SK-N-SH treated with all-trans-retinoic acid at 6 μM for 48 hours (cell line): Measurements from ENCODE around the gene NADSYN1.

ENCODE experiments used
- ATAC-seq: fragments of 200-7000 bp; cut with Tn5 transposase; 3 replicates; pipeline ENCODE4 v1.9.1; 2020; ENCODE audit warnings: mild to moderate bottlenecking, moderate library complexity
- ARNTL ChIP-seq: fragments of 450-650 bp; formaldehyde crosslinking; IDR thresholded peaks from 2 replicates; pipeline ENCODE4 v1.5.0; 2020; ENCODE audit warnings: low read depth, mild to moderate bottlenecking, moderate library complexity, borderline replicate concordance
- BACH2 ChIP-seq: fragments of 250-450 bp; sonication (Bioruptor Pico); IDR thresholded peaks from 2 replicates; pipeline ENCODE4 v1.9.0; 2021; ENCODE audit warnings: mild to moderate bottlenecking, borderline replicate concordance
- CSDC2 ChIP-seq: fragments of 250-450 bp; sonication (Bioruptor Pico); IDR thresholded peaks from 2 replicates; pipeline ENCODE4 v1.5.0; 2020; ENCODE audit warnings: mild to moderate bottlenecking, moderate library complexity
- ISL1 ChIP-seq: fragments of 250-450 bp; sonication (Bioruptor Pico); IDR thresholded peaks from 2 replicates; pipeline ENCODE4 v2.1.2; 2022; ENCODE audit warnings: mild to moderate bottlenecking, moderate library complexity
- OSR1 ChIP-seq: fragments of 250-450 bp; sonication (Bioruptor Pico); IDR thresholded peaks from 2 replicates; pipeline ENCODE4 v1.8.0; 2022; ENCODE audit warnings: moderate library complexity, mild to moderate bottlenecking, inconsistent platforms
- PATZ1 ChIP-seq: fragments of 250-450 bp; sonication (Bioruptor Pico); IDR thresholded peaks from 2 replicates; pipeline ENCODE4 v1.8.0; 2020; ENCODE audit warnings: mild to moderate bottlenecking, moderate library complexity, borderline replicate concordance
- PPARA ChIP-seq: fragments of 250-450 bp; sonication (Bioruptor Pico); IDR thresholded peaks from 2 replicates; pipeline ENCODE4 v1.5.0; 2020; ENCODE audit warnings: mild to moderate bottlenecking, borderline replicate concordance
- RARB ChIP-seq: fragments of 250-450 bp; sonication (Bioruptor Pico); IDR thresholded peaks from 2 replicates; pipeline ENCODE4 v1.8.0; 2021; ENCODE audit warnings: mild to moderate bottlenecking, moderate library complexity
- SNAI2 ChIP-seq: fragments of 250-450 bp; sonication (Bioruptor Pico); IDR thresholded peaks from 2 replicates; pipeline ENCODE4 v1.5.0; 2020; ENCODE audit warnings: mild to moderate bottlenecking, moderate library complexity
- TCF4 ChIP-seq: fragments of 250-450 bp; sonication (Bioruptor Pico); IDR thresholded peaks from 2 replicates; pipeline ENCODE4 v1.8.0; 2021; ENCODE audit warnings: mild to moderate bottlenecking, moderate library complexity, borderline replicate concordance
- TSHZ2 ChIP-seq: fragments of 250-450 bp; sonication (Bioruptor Pico); IDR thresholded peaks from 2 replicates; pipeline ENCODE4 v1.5.0; 2020; ENCODE audit warnings: mild to moderate bottlenecking, moderate library complexity
- ZC3H10 ChIP-seq: fragments of 250-450 bp; sonication (Bioruptor Pico); IDR thresholded peaks from 2 replicates; pipeline ENCODE4 v1.5.1; 2021; ENCODE audit warnings: mild to moderate bottlenecking, moderate library complexity
- ZFP3 ChIP-seq: fragments of 250-450 bp; sonication (Bioruptor Pico); IDR thresholded peaks from 2 replicates; pipeline ENCODE4 v1.5.0; 2020; ENCODE audit warnings: mild to moderate bottlenecking, moderate library complexity
- ZNF70 ChIP-seq: fragments of 450-650 bp; formaldehyde crosslinking; IDR thresholded peaks from 2 replicates; pipeline ENCODE4 v1.5.0; 2020; ENCODE audit warnings: mild to moderate bottlenecking, moderate library complexity
- ZNF8 ChIP-seq: fragments of 450-650 bp; formaldehyde crosslinking; IDR thresholded peaks from 2 replicates; pipeline ENCODE4 v1.5.0; 2020; ENCODE audit warnings: mild to moderate bottlenecking, moderate library complexity
- TF ChIP-seq, protein P1 (sequence below): fragments of 250-450 bp; sonication (Bioruptor Pico); IDR thresholded peaks from 2 replicates; pipeline ENCODE4 v1.5.1; 2021; ENCODE audit warnings: mild to moderate bottlenecking, moderate library complexity
- TF ChIP-seq, protein P2 (sequence below): fragments of 250-450 bp; sonication (Bioruptor Pico); IDR thresholded peaks from 2 replicates; pipeline ENCODE4 v1.5.1; 2020; ENCODE audit warnings: low read depth, mild to moderate bottlenecking, moderate library complexity

NADSYN1 gene

DNA sequence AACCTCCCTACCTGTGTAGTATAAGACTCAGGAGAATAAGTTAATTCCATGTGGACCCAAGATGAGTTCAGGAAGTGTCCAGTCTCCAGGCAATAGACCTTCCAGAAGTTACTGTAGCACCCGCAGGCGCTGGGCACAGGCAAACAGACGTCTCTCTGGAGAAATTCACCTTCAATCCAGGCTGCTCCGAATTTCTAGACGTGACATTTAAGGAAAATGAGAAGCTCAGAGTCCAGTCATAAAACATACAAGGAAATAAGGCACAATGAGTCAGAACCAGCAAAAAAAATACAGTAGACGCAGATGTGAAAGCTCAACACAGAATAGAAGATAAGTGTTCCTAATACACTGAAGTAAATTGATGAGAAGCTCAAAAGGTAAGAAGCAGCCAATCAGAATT, 14.2 kb downstream of the NADSYN1 start (continued):
- TF ChIP-seq ISL1 (CRISPR knock-in tag), result no peak

- ATAC-seq, result no peak
- TF ChIP-seq PATZ1 (CRISPR knock-in tag) (no peak), ZNF70 (CRISPR knock-in tag) (no peak), TSHZ2 (CRISPR knock-in tag) (no peak), ZC3H10 (no peak), ISL1 (CRISPR knock-in tag) (no peak), ZNF8 (CRISPR knock-in tag) (no peak), OSR1 (CRISPR knock-in tag) (no peak)
- TF ChIP-seq, protein P1, sequence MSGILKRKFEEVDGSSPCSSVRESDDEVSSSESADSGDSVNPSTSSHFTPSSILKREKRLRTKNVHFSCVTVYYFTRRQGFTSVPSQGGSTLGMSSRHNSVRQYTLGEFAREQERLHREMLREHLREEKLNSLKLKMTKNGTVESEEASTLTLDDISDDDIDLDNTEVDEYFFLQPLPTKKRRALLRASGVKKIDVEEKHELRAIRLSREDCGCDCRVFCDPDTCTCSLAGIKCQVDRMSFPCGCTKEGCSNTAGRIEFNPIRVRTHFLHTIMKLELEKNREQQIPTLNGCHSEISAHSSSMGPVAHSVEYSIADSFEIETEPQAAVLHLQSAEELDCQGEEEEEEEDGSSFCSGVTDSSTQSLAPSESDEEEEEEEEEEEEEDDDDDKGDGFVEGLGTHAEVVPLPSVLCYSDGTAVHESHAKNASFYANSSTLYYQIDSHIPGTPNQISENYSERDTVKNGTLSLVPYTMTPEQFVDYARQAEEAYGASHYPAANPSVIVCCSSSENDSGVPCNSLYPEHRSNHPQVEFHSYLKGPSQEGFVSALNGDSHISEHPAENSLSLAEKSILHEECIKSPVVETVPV, result no peak
- TF ChIP-seq, all 23 proteins: peak for 0
Measured at GRCh38 chr11:71470946-71471345, 17.9 kb downstream of the NADSYN1 start.

- TF ChIP-seq RARB (CRISPR knock-in tag), result no peak
- TF ChIP-seq TCF4 (CRISPR knock-in tag), result no peak
- TF ChIP-seq, protein P1, result no peak
- TF ChIP-seq ZFP3 (CRISPR knock-in tag), result no peak
- TF ChIP-seq ARNTL, result no peak
- TF ChIP-seq ZNF8 (CRISPR knock-in tag), result no peak
- TF ChIP-seq PPARA, result no peak
- no peak for TF ChIP-seq TSHZ2 (CRISPR knock-in tag)
- TF ChIP-seq, protein P2, sequence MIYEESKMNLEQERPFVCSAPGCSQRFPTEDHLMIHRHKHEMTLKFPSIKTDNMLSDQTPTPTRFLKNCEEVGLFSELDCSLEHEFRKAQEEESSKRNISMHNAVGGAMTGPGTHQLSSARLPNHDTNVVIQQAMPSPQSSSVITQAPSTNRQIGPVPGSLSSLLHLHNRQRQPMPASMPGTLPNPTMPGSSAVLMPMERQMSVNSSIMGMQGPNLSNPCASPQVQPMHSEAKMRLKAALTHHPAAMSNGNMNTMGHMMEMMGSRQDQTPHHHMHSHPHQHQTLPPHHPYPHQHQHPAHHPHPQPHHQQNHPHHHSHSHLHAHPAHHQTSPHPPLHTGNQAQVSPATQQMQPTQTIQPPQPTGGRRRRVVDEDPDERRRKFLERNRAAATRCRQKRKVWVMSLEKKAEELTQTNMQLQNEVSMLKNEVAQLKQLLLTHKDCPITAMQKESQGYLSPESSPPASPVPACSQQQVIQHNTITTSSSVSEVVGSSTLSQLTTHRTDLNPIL (CRISPR knock-in tag), result no peak
- no peak for TF ChIP-seq PATZ1 (CRISPR knock-in tag)
- TF ChIP-seq BACH2, result no peak
- no peak for TF ChIP-seq SNAI2
- TF ChIP-seq ZNF70 (CRISPR knock-in tag), result no peak
- no peak for TF ChIP-seq CSDC2
- ATAC-seq, result no peak
Measured at GRCh38 chr11:71472357-71472885, 19.4 kb downstream of the NADSYN1 start.
